ENCODE measurements around the gene APMAP.
A peak's percentile ranks its signal among the peaks of the same experiment; 100 is the strongest.

The APMAP gene

GRCh38 chr20:24917797-24918578, 74.6 kb downstream of the APMAP start:
- no peaks in the 10 kb centered on the region for H3K9me3 ChIP-seq
- peak; percentile 66 for TF ChIP-seq CTCF (IDR thresholded peaks at IDR 0.05)
- peaks cover 6 to 8% of the 10 kb centered on the region in 2 experiments for H3K4me1 ChIP-seq (ENCODE audit: control insufficient read depth in 1 of 2, insufficient read depth in 1 of 2, low read depth in 1 of 2, low read length in 1 of 2)
- H3K27me3 ChIP-seq = peaks cover 16% of the 10 kb centered on the region
- no peak overlapping the region for H3K27ac ChIP-seq
- no peaks in the 10 kb centered on the region for H3K36me3 ChIP-seq
- H3K4me3 ChIP-seq (ENCODE audit: low read depth in 1 of 2, low read length in 1 of 2) = peak overlapping the region in 1 of 2 experiments; percentile 20

DNA sequence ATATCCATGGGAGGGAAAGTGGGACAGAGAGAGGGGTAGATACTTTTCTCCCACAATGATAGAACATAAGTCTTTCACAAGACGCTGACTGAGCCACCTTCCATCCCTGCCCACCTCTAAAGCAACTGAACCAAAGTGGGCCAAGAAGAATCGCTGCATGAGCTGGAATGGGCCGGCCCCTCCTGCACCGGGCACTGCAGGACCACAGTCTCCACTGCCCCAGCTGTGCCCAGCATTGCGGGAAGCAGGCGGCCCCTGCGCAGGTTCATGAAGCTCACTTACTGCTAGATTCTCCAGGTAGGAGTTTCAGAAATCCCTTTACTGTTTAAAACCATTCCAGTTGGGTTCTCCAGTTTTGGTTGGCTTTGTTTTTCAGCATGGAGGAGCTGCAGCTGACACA, 75.5 kb downstream of the APMAP start:
- TF ChIP-seq CTCF (IDR thresholded peaks at IDR 0.05) = no peak
- Histone ChIP-seq H3K27ac (no peak overlapping the region), H3K27me3 (peaks cover 16% of the 10 kb centered on the region), H3K4me1 (ENCODE audit: control insufficient read depth in 1 of 2, insufficient read depth in 1 of 2, low read depth in 1 of 2, low read length in 1 of 2) (peaks cover 6 to 8% of the 10 kb centered on the region in 2 experiments), H3K9me3 (no peaks in the 10 kb centered on the region), H3K36me3 (no peaks in the 10 kb centered on the region), H3K4me3 (ENCODE audit: low read depth in 1 of 2, low read length in 1 of 2) (no peak overlapping the region)

DNA sequence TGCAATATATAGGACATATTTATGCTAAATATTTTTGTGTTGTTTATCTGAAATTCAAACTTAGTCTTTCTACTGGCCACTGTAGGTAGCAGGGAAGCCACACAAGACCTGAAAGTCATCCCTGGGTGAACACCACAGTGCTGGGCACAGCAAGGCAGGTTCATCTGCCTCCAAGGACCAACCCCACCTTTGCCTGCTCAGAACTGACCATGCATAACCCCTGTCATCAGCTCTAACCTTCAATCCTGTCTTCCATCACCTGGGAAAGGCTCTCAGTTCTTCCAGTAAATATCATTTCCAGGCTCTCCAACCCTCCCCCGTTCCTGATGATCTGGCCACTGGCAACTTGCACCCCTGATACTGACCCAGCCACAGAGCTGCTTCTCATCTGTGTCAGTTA, 76.1 kb downstream of the APMAP start:
- no peak for TF ChIP-seq CTCF (IDR thresholded peaks at IDR 0.05)
- peaks cover 6 to 8% of the 10 kb centered on the region in 2 experiments for H3K4me1 ChIP-seq (ENCODE audit: control insufficient read depth in 1 of 2, insufficient read depth in 1 of 2, low read depth in 1 of 2, low read length in 1 of 2)
- no peaks in the 10 kb centered on the region for H3K36me3 ChIP-seq
- H3K4me3 ChIP-seq (ENCODE audit: low read depth in 1 of 2, low read length in 1 of 2) = no peak overlapping the region
- no peak overlapping the region for H3K27ac ChIP-seq
- no peaks in the 10 kb centered on the region for H3K9me3 ChIP-seq
- H3K27me3 ChIP-seq = peaks cover 16% of the 10 kb centered on the region

GRCh38 chr20:24915892-24916291, 76.7 kb downstream of the APMAP start:
- H3K9me3 ChIP-seq = no peaks in the 10 kb centered on the region
- no peaks in the 10 kb centered on the region for H3K36me3 ChIP-seq
- peaks cover 6 to 8% of the 10 kb centered on the region in 2 experiments for H3K4me1 ChIP-seq (ENCODE audit: control insufficient read depth in 1 of 2, insufficient read depth in 1 of 2, low read depth in 1 of 2, low read length in 1 of 2)
- H3K27me3 ChIP-seq = peaks cover 16% of the 10 kb centered on the region
- H3K4me3 ChIP-seq (ENCODE audit: low read depth in 1 of 2, low read length in 1 of 2) = no peak overlapping the region
- no peak for TF ChIP-seq CTCF (IDR thresholded peaks at IDR 0.05)
- H3K27ac ChIP-seq = no peak overlapping the region

- Histone ChIP-seq H3K9me3 (no peaks in the 10 kb centered on the region), H3K36me3 (no peaks in the 10 kb centered on the region), H3K27me3 (peaks cover 16% of the 10 kb centered on the region), H3K4me3 (ENCODE audit: low read depth in 1 of 2, low read length in 1 of 2) (no peak overlapping the region), H3K27ac (no peak overlapping the region), H3K4me1 (ENCODE audit: control insufficient read depth in 1 of 2, insufficient read depth in 1 of 2, low read depth in 1 of 2, low read length in 1 of 2) (peaks cover 6 to 8% of the 10 kb centered on the region in 2 experiments)
- no peak for TF ChIP-seq CTCF (IDR thresholded peaks at IDR 0.05)
Measured at GRCh38 chr20:24915440-24915839, 77.1 kb downstream of the APMAP start.

All from neutrophil (primary cell).